Effector CD8-positive, alpha-beta T cell (primary cell): ENCODE measurements around the gene RAD23A.

ENCODE experiments used
- DNase-seq: peaks from one replicate; lab custom pipeline; 2025; lab: John Stamatoyannopoulos, UW

Gene RAD23A

DNA sequence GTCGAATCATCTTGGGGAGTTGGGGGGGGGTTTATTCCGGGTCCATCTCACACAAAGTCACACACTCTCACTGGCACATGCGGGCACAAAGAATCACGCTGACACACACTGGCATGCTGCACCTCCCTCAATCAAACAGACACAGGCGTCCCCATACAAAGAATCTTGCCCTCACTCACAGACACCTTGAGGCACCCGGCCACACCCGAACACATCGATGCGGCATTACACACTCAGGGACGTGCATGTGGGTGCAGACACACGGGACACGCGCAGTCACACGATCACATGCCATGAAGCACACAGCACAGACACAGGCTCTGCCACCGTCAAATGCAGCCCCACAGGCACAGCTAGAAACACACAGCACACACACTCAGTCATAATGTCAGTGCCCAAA, 57.4 kb downstream of the RAD23A start:
- DNase-seq, result no peak
